GM19468 (cell line): Measurements from ENCODE around the gene TMEM204.

ENCODE experiments used
- ATAC-seq: cut with Tn5 transposase; IDR thresholded peaks from one replicate; pipeline ENCODE4 v1.9.1; 2021; ENCODE audit warnings: mild to moderate bottlenecking, moderate library complexity, moderate number of reproducible peaks; ENCODE audit not compliant: unreplicated experiment; ENCODE audit errors: extremely low read depth

TMEM204 gene

GRCh38 chr16:1498899-1499676 is 34.4 kb upstream of the TMEM204 start:
- no peak for ATAC-seq

- ATAC-seq = no peak
These were observed 33.6 kb upstream of the TMEM204 start for GRCh38 chr16:1499756-1500464.

GRCh38 chr16:1500465-1501150 is 32.9 kb upstream of the TMEM204 start:
- ATAC-seq = no peak

GRCh38 chr16:1501630-1502029 is 31.8 kb upstream of the TMEM204 start:
- no peak for ATAC-seq

GRCh38 chr16:1502092-1503004 is 31.1 kb upstream of the TMEM204 start:
- ATAC-seq = no peak

- no peak for ATAC-seq
These were observed 30.1 kb upstream of the TMEM204 start for GRCh38 chr16:1503110-1503955.

GRCh38 chr16:1505073-1505844 is 28.2 kb upstream of the TMEM204 start:
- no peak for ATAC-seq

- no peak for ATAC-seq
These were observed 27.6 kb upstream of the TMEM204 start for GRCh38 chr16:1505912-1506311.

- no peak for ATAC-seq
These were observed 26.8 kb upstream of the TMEM204 start for GRCh38 chr16:1506494-1507213.

- no peak for ATAC-seq
These were observed 24.8 kb upstream of the TMEM204 start for GRCh38 chr16:1508494-1509187.

- no peak for ATAC-seq
These were observed 23.9 kb upstream of the TMEM204 start for GRCh38 chr16:1509307-1510221.

- no peak for ATAC-seq
These were observed 23.2 kb upstream of the TMEM204 start for GRCh38 chr16:1510272-1510671.

- ATAC-seq = no peak
These were observed 22.5 kb upstream of the TMEM204 start for GRCh38 chr16:1510941-1511351.

GRCh38 chr16:1511662-1512569 is 21.6 kb upstream of the TMEM204 start:
- ATAC-seq = no peak

- ATAC-seq = no peak
These were observed 20.7 kb upstream of the TMEM204 start for GRCh38 chr16:1512774-1513173.
